ENCODE data around the gene FDXACB1. TPM values are rescaled to one million over a fixed set of nuclear protein-coding genes. Genes with fewer than 3 reads are reported as not detected.

Gene FDXACB1
- total and polyA plus RNA-seq, 2 of the 4 experiments (the other 2 are of a cell fraction) = 1.7 to 3.0 TPM

GRCh38 chr11:111917312-111917711, 38.3 kb upstream of the FDXACB1 start:
- no peak overlapping the region for H3K27ac ChIP-seq (ENCODE audit: insufficient read depth, low read length)
- no peak overlapping the region for H2AK5ac ChIP-seq (ENCODE audit: low read depth, low read length)
- peaks cover 0 to 6% of the 10 kb centered on the region in 2 experiments; a peak in 2 of 4 replicates for H3K79me1 ChIP-seq (ENCODE audit: low read depth in 1 of 2, low read length in 2 of 2)
- no peak for DNase-seq
- no peak overlapping the region for H3K23ac ChIP-seq (ENCODE audit: low read depth, low read length)
- H3K9me1 ChIP-seq (ENCODE audit: insufficient read depth, low read length) = peaks cover 15% of the 10 kb centered on the region
- H2BK5ac ChIP-seq (ENCODE audit: low read depth, low read length, poor library complexity, severe bottlenecking) = no peak overlapping the region
- no peak overlapping the region for H4K91ac ChIP-seq (ENCODE audit: insufficient read depth, low read depth, low read length)
- POLR2A ChIA-PET (ENCODE audit: unreplicated experiment) = interaction anchor here (0.6 kb wide), 1 partner anchor 177 kb away, joined by 7 read pairs; no protein-coding TSS in a partner anchor
- H3K4me1 ChIP-seq (ENCODE audit: control insufficient read depth, insufficient read depth, low read length) = peaks cover 25% of the 10 kb centered on the region
- H3K27me3 ChIP-seq (ENCODE audit: control insufficient read depth, insufficient read depth, low read length) = no peaks in the 10 kb centered on the region
- H2AK9ac ChIP-seq (replicated peaks; ENCODE audit: low read depth, low read length, poor library complexity) = no peak overlapping the region
- H3K56ac ChIP-seq (ENCODE audit: extremely low read depth, insufficient read depth, low read length) = no peak overlapping the region
- no peaks in the 10 kb centered on the region for H4K20me1 ChIP-seq (ENCODE audit: insufficient read depth, low read length)
- H3K18ac ChIP-seq (ENCODE audit: low read depth, low read length) = no peak overlapping the region
- no peak overlapping the region for H3K14ac ChIP-seq (replicated peaks; ENCODE audit: low read depth, low read length)
- dilution Hi-C loops (cut with HindIII; ENCODE audit: low sequenced_read_pairs, unreplicated experiment) (no loop called here), in situ Hi-C loops (cut with MboI; ENCODE audit: low sequenced_read_pairs) (no loop called here), intact Hi-C loops (cut with micrococcal nuclease) (no loop called here)
- TF ChIP-seq CEBPB (IDR thresholded peaks at IDR 0.05; ENCODE audit: low read depth, low read length) (no peak), SMC3 (IDR thresholded peaks at IDR 0.05; ENCODE audit: low read depth, low read length) (no peak), MAZ (IDR thresholded peaks at IDR 0.05; ENCODE audit: borderline replicate concordance, low read depth, low read length) (no peak), RCOR1 (IDR thresholded peaks at IDR 0.05; ENCODE audit: insufficient replicate concordance, low read length) (no peak), CHD1 (IDR thresholded peaks at IDR 0.05; ENCODE audit: low read depth, low read length) (no peak), POLR2A (IDR thresholded peaks at IDR 0.05; ENCODE audit: low read depth, low read length) (no peak), FOS (IDR thresholded peaks at IDR 0.05; ENCODE audit: low read depth, low read length) (no peak), RFX5 (IDR thresholded peaks at IDR 0.05; ENCODE audit: low read depth, low read length) (no peak), BHLHE40 (IDR thresholded peaks at IDR 0.05; ENCODE audit: low read depth, low read length) (no peak), CTCF (conservative IDR thresholded peaks at IDR 0.05; ENCODE audit: low read depth, low read length) (no peak), MAFK (IDR thresholded peaks at IDR 0.05; ENCODE audit: low read depth, low read length) (no peak), ELK1 (IDR thresholded peaks at IDR 0.05; ENCODE audit: borderline replicate concordance, low read depth, low read length) (no peak), NFE2L2 (IDR thresholded peaks at IDR 0.05; ENCODE audit: low read depth, low read length) (no peak), RAD21 (IDR thresholded peaks at IDR 0.05; ENCODE audit: low read length) (no peak), MXI1 (IDR thresholded peaks at IDR 0.05; ENCODE audit: borderline replicate concordance, low read depth, low read length) (no peak), USF2 (IDR thresholded peaks at IDR 0.05; ENCODE audit: low read depth, low read length) (no peak)
- ATAC-seq (ENCODE audit: low read depth) = no peak
- no peaks in the 10 kb centered on the region for H3K36me3 ChIP-seq (ENCODE audit: control insufficient read depth, insufficient read depth, low read length)
- H3K4ac ChIP-seq (ENCODE audit: low read depth, low read length) = no peak overlapping the region
- H3K4me2 ChIP-seq (ENCODE audit: low read depth, low read length) = no peak overlapping the region
- no peak overlapping the region for H2BK15ac ChIP-seq (ENCODE audit: low read depth, low read length)
- no peak overlapping the region for H2BK20ac ChIP-seq (ENCODE audit: low read depth, low read length)
- H3K9ac ChIP-seq (ENCODE audit: low read depth, low read length) = no peak overlapping the region
- H4K5ac ChIP-seq (ENCODE audit: low read depth, low read length) = no peak overlapping the region
- no peak overlapping the region for H2AFZ ChIP-seq (replicated peaks; ENCODE audit: low read length, poor library complexity)
- CTCF ChIA-PET = interaction anchor here (0.7 to 1.1 kb wide), 2 partner anchors 15 to 66 kb away, joined by 3 to 4 read pairs; no protein-coding TSS in a partner anchor
- no peak overlapping the region for H3K4me3 ChIP-seq (ENCODE audit: insufficient read depth, low read depth, low read length)
- no TSS peak for BruUV-seq (replicated peaks)
- no peaks in the 10 kb centered on the region for H3K9me3 ChIP-seq (ENCODE audit: control insufficient read depth, insufficient read depth, low read length)
- WGBS, 2 experiments (ENCODE audit: extremely low coverage in 2 of 2, insufficient read length in 1 of 2) = 100% methylated on average over 1 of the region's 2 CpGs; no CpG with 5 or more reads in 1 of the 2 experiments
- H4K8ac ChIP-seq (ENCODE audit: low read depth in 2 of 2, low read length in 2 of 2) = no peak overlapping the region
- no peak overlapping the region for H2BK120ac ChIP-seq (ENCODE audit: low read depth, low read length)
